Measurements from ENCODE around the gene RDH11. TPM values are rescaled to one million over a fixed set of nuclear protein-coding genes. Genes with fewer than 3 reads are reported as not detected.

The RDH11 gene
- total RNA-seq, 2 experiments from 2014 or later, result 31.1 to 37.7 TPM

- peak overlapping the region; percentile 82 for H3K4me3 ChIP-seq (ENCODE audit: low read depth, low read length, poor library complexity, severe bottlenecking)
These were observed 21.5 kb downstream of the RDH11 start for GRCh38 chr14:67674139-67674479.

GRCh38 chr14:67673451-67673850, 22.1 kb downstream of the RDH11 start:
- no peak for DNase-seq (ENCODE audit: low spot score)
- Histone ChIP-seq H3K79me2 (ENCODE audit: insufficient read depth, low read depth, low read length) (peaks cover 34% of the 10 kb centered on the region), H3K36me3 (ENCODE audit: insufficient read depth, low read length) (peaks cover 25% of the 10 kb centered on the region), H3K9me3 (ENCODE audit: low read length) (no peaks in the 10 kb centered on the region), H3K4me1 (ENCODE audit: insufficient read depth, low read length, poor library complexity, severe bottlenecking) (peaks cover 28% of the 10 kb centered on the region), H3K4me2 (ENCODE audit: low read length) (peak overlapping the region; percentile 87), H3K4me3 (ENCODE audit: low read depth, low read length, poor library complexity, severe bottlenecking) (peak overlapping the region; percentile 82), H4K20me1 (ENCODE audit: insufficient read depth, low read length) (peaks cover 20% of the 10 kb centered on the region), H3K27ac (ENCODE audit: low read depth, low read length, poor library complexity, severe bottlenecking) (no peak overlapping the region), H3K9me2 (ENCODE audit: insufficient read depth, low read length) (no peaks in the 10 kb centered on the region), H2AFZ (ENCODE audit: low read length) (no peak overlapping the region)
- TF ChIP-seq CTCF (conservative IDR thresholded peaks at IDR 0.05; ENCODE audit: low read length) (no peak), EZH2phosphoT487 (IDR thresholded peaks at IDR 0.05; ENCODE audit: borderline replicate concordance, low read depth, low read length) (no peak)
- POLR2A ChIA-PET, result interaction anchor here (1.0 to 1.1 kb wide), 3 partner anchors 10 to 31 kb away, joined by 3 to 5 read pairs (median 4); partner anchors contain the start of gene RDH12
- BruUV-seq (replicated peaks), result TSS peak; percentile 63
- CTCF ChIA-PET (ENCODE audit: unreplicated experiment), result interaction anchor here (0.6 to 0.7 kb wide), 3 partner anchors 21 to 152 kb away, joined by 3 read pairs; no protein-coding TSS in a partner anchor
- intact Hi-C loops (cut with micrococcal nuclease; ENCODE audit: unreplicated experiment), result no loop called here

More at GRCh38 chr14:67674139-67674479, 21.5 kb downstream of the RDH11 start:
- Histone ChIP-seq H3K9me3 (ENCODE audit: low read length) (no peaks in the 10 kb centered on the region), H3K27ac (ENCODE audit: low read depth, low read length, poor library complexity, severe bottlenecking) (peak overlapping the region; percentile 53), H3K36me3 (ENCODE audit: insufficient read depth, low read length) (peaks cover 32% of the 10 kb centered on the region), H3K79me2 (ENCODE audit: insufficient read depth, low read depth, low read length) (peaks cover 31% of the 10 kb centered on the region), H3K4me2 (ENCODE audit: low read length) (peak overlapping the region; percentile 87), H3K9me2 (ENCODE audit: insufficient read depth, low read length) (no peaks in the 10 kb centered on the region), H4K20me1 (ENCODE audit: insufficient read depth, low read length) (peaks cover 13% of the 10 kb centered on the region), H3K4me1 (ENCODE audit: insufficient read depth, low read length, poor library complexity, severe bottlenecking) (peaks cover 21% of the 10 kb centered on the region), H2AFZ (ENCODE audit: low read length) (peak overlapping the region; percentile 83; the same call in 1 of the 2 replicates)
- BruUV-seq (replicated peaks), result no TSS peak
- intact Hi-C loops (cut with micrococcal nuclease; ENCODE audit: unreplicated experiment), result loop anchor here (2.0 kb wide), 1 partner anchor 21 kb away; the partner anchor contains the start of gene RDH11
- peak; percentile 56 for DNase-seq (ENCODE audit: low spot score)
- ChIA-PET POLR2A (interaction anchor here (1.0 to 1.1 kb wide), 3 partner anchors 28 to 317 kb away, joined by 3 to 5 read pairs (median 3); partner anchors contain the start of gene RDH12), CTCF (ENCODE audit: unreplicated experiment) (interaction anchor here (0.6 kb wide), 2 partner anchors 75 to 151 kb away, joined by 3 read pairs; no protein-coding TSS in a partner anchor)
- TF ChIP-seq CTCF (conservative IDR thresholded peaks at IDR 0.05; ENCODE audit: low read length) (peak; percentile 47; the same call in 1 of the 2 replicates), EZH2phosphoT487 (IDR thresholded peaks at IDR 0.05; ENCODE audit: borderline replicate concordance, low read depth, low read length) (no peak)

- Histone ChIP-seq H3K79me2 (ENCODE audit: insufficient read depth, low read depth, low read length) (peaks cover 65% of the 10 kb centered on the region), H3K4me2 (ENCODE audit: low read length) (no peak overlapping the region), H3K27ac (ENCODE audit: low read depth, low read length, poor library complexity, severe bottlenecking) (no peak overlapping the region), H3K4me3 (ENCODE audit: low read depth, low read length, poor library complexity, severe bottlenecking) (no peak overlapping the region), H3K36me3 (ENCODE audit: insufficient read depth, low read length) (peaks cover 6% of the 10 kb centered on the region; the same call in 1 of the 2 replicates), H3K9me3 (ENCODE audit: low read length) (no peaks in the 10 kb centered on the region), H2AFZ (ENCODE audit: low read length) (no peak overlapping the region), H3K9me2 (ENCODE audit: insufficient read depth, low read length) (no peaks in the 10 kb centered on the region), H3K4me1 (ENCODE audit: insufficient read depth, low read length, poor library complexity, severe bottlenecking) (peaks cover 31% of the 10 kb centered on the region), H4K20me1 (ENCODE audit: insufficient read depth, low read length) (peaks cover 32% of the 10 kb centered on the region)
- TF ChIP-seq CTCF (conservative IDR thresholded peaks at IDR 0.05; ENCODE audit: low read length) (no peak), EZH2phosphoT487 (IDR thresholded peaks at IDR 0.05; ENCODE audit: borderline replicate concordance, low read depth, low read length) (no peak)
- ChIA-PET CTCF (ENCODE audit: unreplicated experiment) (no interaction called here), POLR2A (interaction anchor here (0.7 to 0.9 kb wide), 4 partner anchors 9 to 59 kb away, joined by 4 to 6 read pairs (median 4); no protein-coding TSS in a partner anchor)
- no peak for DNase-seq (ENCODE audit: low spot score)
- intact Hi-C loops (cut with micrococcal nuclease; ENCODE audit: unreplicated experiment), result no loop called here
- BruUV-seq (replicated peaks), result no TSS peak
These were observed 27.0 kb downstream of the RDH11 start for GRCh38 chr14:67668559-67668958.

All from OCI-LY7 (cell line).